HG03354 (cell line): ENCODE data around the gene VANGL1.

Experiments
- ATAC-seq: cut with Tn5 transposase; IDR thresholded peaks from one replicate; pipeline ENCODE4 v1.9.1; 2021; ENCODE audit warnings: mild to moderate bottlenecking; ENCODE audit not compliant: unreplicated experiment, poor library complexity, severe bottlenecking

The VANGL1 gene

GRCh38 chr1:115642168-115643072, 650 bp downstream of the VANGL1 start:
- peak; percentile 68 for ATAC-seq

GRCh38 chr1:115643225-115643624, 1.5 kb downstream of the VANGL1 start:
- ATAC-seq = no peak

GRCh38 chr1:115643666-115644065, 1.9 kb downstream of the VANGL1 start:
- no peak for ATAC-seq

GRCh38 chr1:115644109-115644508, 2.3 kb downstream of the VANGL1 start:
- ATAC-seq = no peak

- no peak for ATAC-seq
Observed at GRCh38 chr1:115647047-115647446, 5.3 kb downstream of the VANGL1 start.

GRCh38 chr1:115647507-115647906, 5.7 kb downstream of the VANGL1 start:
- ATAC-seq = no peak

GRCh38 chr1:115647919-115648650, 6.3 kb downstream of the VANGL1 start:
- no peak for ATAC-seq

- ATAC-seq = peak; percentile 84
Observed at GRCh38 chr1:115648717-115649691, 7.2 kb downstream of the VANGL1 start.

- no peak for ATAC-seq
Observed at GRCh38 chr1:115649964-115650363, 8.2 kb downstream of the VANGL1 start.

GRCh38 chr1:115650961-115651360, 9.2 kb downstream of the VANGL1 start:
- no peak for ATAC-seq

- no peak for ATAC-seq
Observed at GRCh38 chr1:115651391-115651790, 9.6 kb downstream of the VANGL1 start.

- ATAC-seq = no peak
Observed at GRCh38 chr1:115652236-115652788, 10.5 kb downstream of the VANGL1 start.

GRCh38 chr1:115654125-115654524, 12.4 kb downstream of the VANGL1 start:
- ATAC-seq = no peak

GRCh38 chr1:115654663-115655305, 13.0 kb downstream of the VANGL1 start:
- no peak for ATAC-seq

GRCh38 chr1:115655306-115655663, 13.5 kb downstream of the VANGL1 start:
- no peak for ATAC-seq

- ATAC-seq = no peak
Observed at GRCh38 chr1:115655916-115656315, 14.1 kb downstream of the VANGL1 start.

- no peak for ATAC-seq
Observed at GRCh38 chr1:115656461-115657077, 14.8 kb downstream of the VANGL1 start.

GRCh38 chr1:115658646-115659045, 16.9 kb downstream of the VANGL1 start:
- ATAC-seq = no peak

GRCh38 chr1:115660151-115660550, 18.4 kb downstream of the VANGL1 start:
- no peak for ATAC-seq
